ENCODE measurements around the gene BAZ2B. TPM values are rescaled to one million over a fixed set of nuclear protein-coding genes. Genes with fewer than 3 reads are reported as not detected.

BAZ2B gene
- total and polyA plus RNA-seq, 2 donors (not counting 3 experiments of a cell fraction or from before 2014, with no cell fraction given), result 22.1 to 73.8 TPM

DNA sequence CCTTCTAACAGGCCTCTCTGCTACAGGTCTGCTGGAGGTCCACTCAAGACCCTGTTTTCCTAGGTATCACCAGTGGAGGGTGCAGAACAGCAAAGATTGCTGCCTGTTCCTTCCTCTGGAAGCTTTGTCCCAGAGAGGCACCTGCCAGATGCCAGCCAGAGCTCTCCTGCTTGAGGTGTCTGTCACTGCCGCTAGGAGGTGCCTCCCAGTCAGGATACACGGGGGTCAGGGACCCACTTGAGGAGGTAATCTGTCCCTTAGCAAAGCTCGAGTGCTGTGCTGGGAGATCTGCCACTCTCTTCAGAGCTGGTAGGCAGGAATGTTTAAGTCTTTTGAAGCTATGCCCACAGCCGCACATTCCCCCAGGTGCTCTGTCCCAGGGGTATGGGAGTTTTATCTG, 140.6 kb downstream of the BAZ2B start:
- ChIA-PET POLR2A (no interaction called here), CTCF (interaction anchor here (1.2 kb wide), 1 partner anchor 8 kb away, joined by 3 read pairs; no protein-coding TSS in a partner anchor)
- H3K9me3 ChIP-seq (replicated peaks; ENCODE audit: control insufficient read depth, insufficient read depth, low read length), result no peaks in the 10 kb centered on the region
- no peaks in the 10 kb centered on the region for H3K4me1 ChIP-seq (ENCODE audit: control insufficient read depth, extremely low read depth, insufficient read depth, low read length)
- no peaks in the 10 kb centered on the region for H3K9me1 ChIP-seq (replicated peaks; ENCODE audit: control insufficient read depth, extremely low read depth, insufficient read depth, low read length)
- H3K27ac ChIP-seq (ENCODE audit: insufficient read depth, low read depth, low read length), result no peak overlapping the region
- no peak overlapping the region for H3K9ac ChIP-seq (replicated peaks; ENCODE audit: extremely low read depth, insufficient read depth, low read length)
- H4K20me1 ChIP-seq (replicated peaks; ENCODE audit: control insufficient read depth, extremely low read depth, insufficient read depth, low read length), result peaks cover 2% of the 10 kb centered on the region
- intact Hi-C loops (cut with micrococcal nuclease) (no loop called here), dilution Hi-C loops (cut with MboI; ENCODE audit: extremely low pct_ligation_motif_present, low sequenced_read_pairs) (no loop called here)
- no peaks in the 10 kb centered on the region for H3K79me2 ChIP-seq (ENCODE audit: control insufficient read depth, insufficient read depth, low read length)
- H3K4me2 ChIP-seq (ENCODE audit: insufficient read depth, low read length), result no peak overlapping the region
- FAIRE-seq (no peak), DNase-seq (ENCODE audit: low read depth, low spot score) (no peak)
- no peak overlapping the region for H3K4me3 ChIP-seq (replicated peaks in 1 of 3; ENCODE audit: insufficient read depth in 1 of 3, low read depth in 1 of 3, low read length in 3 of 3)
- no TSS peak for BruUV-seq (replicated peaks)
- no peak overlapping the region for H2AFZ ChIP-seq (ENCODE audit: low read depth, low read length)
- TF ChIP-seq GATA2 (IDR thresholded peaks at IDR 0.05; ENCODE audit: insufficient read depth, insufficient read length, low read depth, low read length), result no peak
- no peak for TF ChIP-seq POLR2AphosphoS5 (IDR thresholded peaks at IDR 0.05; ENCODE audit: insufficient read depth, low read depth, low read length)
- TF ChIP-seq, protein P1, sequence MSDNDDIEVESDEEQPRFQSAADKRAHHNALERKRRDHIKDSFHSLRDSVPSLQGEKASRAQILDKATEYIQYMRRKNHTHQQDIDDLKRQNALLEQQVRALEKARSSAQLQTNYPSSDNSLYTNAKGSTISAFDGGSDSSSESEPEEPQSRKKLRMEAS (IDR thresholded peaks at IDR 0.05; ENCODE audit: insufficient read depth, insufficient read length), result no peak
- TF ChIP-seq POLR2A (IDR thresholded peaks at IDR 0.05; ENCODE audit: low read depth, low read length), result no peak
- TF ChIP-seq JUN (IDR thresholded peaks at IDR 0.05; ENCODE audit: borderline replicate concordance, insufficient read depth, insufficient read length, low read depth), result no peak
- no peak for TF ChIP-seq EZH2 (IDR thresholded peaks at IDR 0.05; ENCODE audit: borderline replicate concordance, low read depth, low read length, severe bottlenecking)
- TF ChIP-seq MYC (IDR thresholded peaks at IDR 0.05; ENCODE audit: low read depth, low read length), result no peak
- TF ChIP-seq FOS (IDR thresholded peaks at IDR 0.05; ENCODE audit: borderline replicate concordance, insufficient read depth, low read length), result no peak
- TF ChIP-seq, protein P2, sequence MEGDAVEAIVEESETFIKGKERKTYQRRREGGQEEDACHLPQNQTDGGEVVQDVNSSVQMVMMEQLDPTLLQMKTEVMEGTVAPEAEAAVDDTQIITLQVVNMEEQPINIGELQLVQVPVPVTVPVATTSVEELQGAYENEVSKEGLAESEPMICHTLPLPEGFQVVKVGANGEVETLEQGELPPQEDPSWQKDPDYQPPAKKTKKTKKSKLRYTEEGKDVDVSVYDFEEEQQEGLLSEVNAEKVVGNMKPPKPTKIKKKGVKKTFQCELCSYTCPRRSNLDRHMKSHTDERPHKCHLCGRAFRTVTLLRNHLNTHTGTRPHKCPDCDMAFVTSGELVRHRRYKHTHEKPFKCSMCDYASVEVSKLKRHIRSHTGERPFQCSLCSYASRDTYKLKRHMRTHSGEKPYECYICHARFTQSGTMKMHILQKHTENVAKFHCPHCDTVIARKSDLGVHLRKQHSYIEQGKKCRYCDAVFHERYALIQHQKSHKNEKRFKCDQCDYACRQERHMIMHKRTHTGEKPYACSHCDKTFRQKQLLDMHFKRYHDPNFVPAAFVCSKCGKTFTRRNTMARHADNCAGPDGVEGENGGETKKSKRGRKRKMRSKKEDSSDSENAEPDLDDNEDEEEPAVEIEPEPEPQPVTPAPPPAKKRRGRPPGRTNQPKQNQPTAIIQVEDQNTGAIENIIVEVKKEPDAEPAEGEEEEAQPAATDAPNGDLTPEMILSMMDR (IDR thresholded peaks at IDR 0.05; ENCODE audit: extremely low read depth in 1 of 2, insufficient read depth in 1 of 2, low read depth in 1 of 2, low read length in 2 of 2), result no peak
- peaks cover 0 to 4% of the 10 kb centered on the region in 2 experiments for H3K36me3 ChIP-seq (ENCODE audit: control insufficient read depth in 2 of 2, extremely low read depth in 1 of 2, insufficient read depth in 2 of 2, low read length in 2 of 2)
- H3K27me3 ChIP-seq (ENCODE audit: control insufficient read depth in 2 of 2, insufficient read depth in 2 of 2, low read length in 2 of 2), result no peaks in the 10 kb centered on the region

Measured in endothelial cell of umbilical vein (primary cell).